Endodermal cell (in vitro differentiated cells): Measurements from ENCODE around the gene FRS2. TPM values are rescaled to one million over a fixed set of nuclear protein-coding genes. Genes with fewer than 3 reads are reported as not detected.
A peak's percentile ranks its signal among the peaks of the same experiment; 100 is the strongest.

ENCODE experiments used
- DNase-seq: peaks from one replicate; pipeline ENCODE4 v3.0.0-alpha.2; 2017
- H3K27ac ChIP-seq: 2 replicates; pipeline ENCODE4 v1.5.1; 2013; ENCODE audit warnings: mild to moderate bottlenecking, low read depth, low read length, moderate library complexity
- H3K27me3 ChIP-seq: 2 replicates; pipeline ENCODE4 v1.6.1; 2013; ENCODE audit warnings: mild to moderate bottlenecking, low read length, moderate library complexity; ENCODE audit not compliant: insufficient read depth, control insufficient read depth, poor library complexity, severe bottlenecking
- H3K36me3 ChIP-seq: 2 replicates; pipeline ENCODE4 v1.7.0; 2013; ENCODE audit warnings: mild to moderate bottlenecking, low read length, moderate library complexity; ENCODE audit not compliant: control insufficient read depth, insufficient read depth
- H3K4me1 ChIP-seq: one replicate; pipeline ENCODE4 v1.7.0; 2013; ENCODE audit warnings: low read length; ENCODE audit not compliant: control insufficient read depth, insufficient read depth
- H3K4me3 ChIP-seq: 2 replicates; pipeline ENCODE4 v1.5.1; 2013; ENCODE audit warnings: mild to moderate bottlenecking, low read length, moderate library complexity
- H3K9ac ChIP-seq: 2 replicates; pipeline ENCODE4 v1.6.1; 2013; ENCODE audit warnings: mild to moderate bottlenecking, low read length, moderate library complexity; ENCODE audit not compliant: poor library complexity, severe bottlenecking; ENCODE audit errors: extremely low read depth
- H3K9me3 ChIP-seq: 2 replicates; pipeline ENCODE4 v1.6.1; 2013; ENCODE audit warnings: mild to moderate bottlenecking, low read length, moderate library complexity; ENCODE audit not compliant: control insufficient read depth
- H3K27ac Mint-ChIP-seq: 2 replicates; pipeline ENCODE4 v1.8.0; 2020; ENCODE audit warnings: mixed read lengths
- H3K27me3 Mint-ChIP-seq: 2 replicates; pipeline ENCODE4 v1.8.0; 2021; ENCODE audit warnings: mild to moderate bottlenecking, mixed read lengths; ENCODE audit not compliant: insufficient read depth
- H3K36me3 Mint-ChIP-seq: 2 replicates; pipeline ENCODE4 v1.8.0; 2020; ENCODE audit warnings: low read depth, mixed read lengths
- H3K4me1 Mint-ChIP-seq: 2 replicates; pipeline ENCODE4 v1.8.0; 2020; ENCODE audit warnings: mixed read lengths
- H3K4me3 Mint-ChIP-seq: 2 replicates; pipeline ENCODE4 v1.8.0; 2020; ENCODE audit warnings: mild to moderate bottlenecking, moderate library complexity, mixed read lengths
- H3K9me3 Mint-ChIP-seq: 2 replicates; pipeline ENCODE4 v1.8.0; 2020; ENCODE audit warnings: mild to moderate bottlenecking, mixed read lengths
- WGBS, 2 experiments: methylation state at CpG; one replicate each; pipeline versions ENCODE4 v1.1.5 to v1.1.7; 2013; ENCODE audit warnings: missing lambda C conversion rate in 2 of 2, mixed read lengths in 1 of 2; ENCODE audit not compliant: insufficient coverage in 1 of 2, insufficient read length in 1 of 2; 5-methylcytosine and 5-hydroxymethylcytosine counted together
- total RNA-seq, 2 donors: library from RNA; stranded (reverse); fragmentation: NEBNext Ultra II Directional in 1 of 2; extraction: Animal tissue kit (Norgen Biotek cat#: 25700) in 1 of 2; gene quantifications; 2 replicates in 1 of 2; 3 replicates in 1 of 2; pipeline ENCODE4 v1.2.1, GENCODE V29; 2021
- TF ChIP-seq, protein P1 (sequence below): fragments of 200-600 bp; sonication (generic); conservative IDR thresholded peaks from 2 replicates; pipeline ENCODE4 v1.5.0; 2021; ENCODE audit warnings: antibody characterized with exemption, mild to moderate bottlenecking

FRS2 gene
- total RNA-seq, 2 donors from 2014 or later: 63.1 to 65.8 TPM

- no peak for DNase-seq
- H3K4me3 ChIP-seq: no peak overlapping the region
- Mint-ChIP-seq H3K27ac (no peak overlapping the region), H3K36me3 (peaks cover 16% of the 10 kb centered on the region), H3K4me3 (no peak overlapping the region), H3K27me3 (no peaks in the 10 kb centered on the region), H3K9me3 (no peaks in the 10 kb centered on the region), H3K4me1 (no peaks in the 10 kb centered on the region)
- H3K27ac ChIP-seq: no peak overlapping the region
- H3K9ac ChIP-seq: no peak overlapping the region
- TF ChIP-seq, protein P1, sequence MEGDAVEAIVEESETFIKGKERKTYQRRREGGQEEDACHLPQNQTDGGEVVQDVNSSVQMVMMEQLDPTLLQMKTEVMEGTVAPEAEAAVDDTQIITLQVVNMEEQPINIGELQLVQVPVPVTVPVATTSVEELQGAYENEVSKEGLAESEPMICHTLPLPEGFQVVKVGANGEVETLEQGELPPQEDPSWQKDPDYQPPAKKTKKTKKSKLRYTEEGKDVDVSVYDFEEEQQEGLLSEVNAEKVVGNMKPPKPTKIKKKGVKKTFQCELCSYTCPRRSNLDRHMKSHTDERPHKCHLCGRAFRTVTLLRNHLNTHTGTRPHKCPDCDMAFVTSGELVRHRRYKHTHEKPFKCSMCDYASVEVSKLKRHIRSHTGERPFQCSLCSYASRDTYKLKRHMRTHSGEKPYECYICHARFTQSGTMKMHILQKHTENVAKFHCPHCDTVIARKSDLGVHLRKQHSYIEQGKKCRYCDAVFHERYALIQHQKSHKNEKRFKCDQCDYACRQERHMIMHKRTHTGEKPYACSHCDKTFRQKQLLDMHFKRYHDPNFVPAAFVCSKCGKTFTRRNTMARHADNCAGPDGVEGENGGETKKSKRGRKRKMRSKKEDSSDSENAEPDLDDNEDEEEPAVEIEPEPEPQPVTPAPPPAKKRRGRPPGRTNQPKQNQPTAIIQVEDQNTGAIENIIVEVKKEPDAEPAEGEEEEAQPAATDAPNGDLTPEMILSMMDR: no peak
- no peaks in the 10 kb centered on the region for H3K4me1 ChIP-seq
- no peaks in the 10 kb centered on the region for H3K27me3 ChIP-seq
- WGBS, 2 experiments: 90 to 97% methylated on average over 5 of the region's 8 CpGs
- H3K36me3 ChIP-seq: peaks cover 21% of the 10 kb centered on the region
- H3K9me3 ChIP-seq: no peaks in the 10 kb centered on the region
Observed at GRCh38 chr12:69550569-69551350, 80.6 kb downstream of the FRS2 start.

- 80 to 100% methylated on average over 1 to 2 of the region's 2 CpGs for WGBS, 2 experiments
- no peak overlapping the region for H3K4me3 Mint-ChIP-seq
- Histone ChIP-seq H3K27ac (peak overlapping the region; percentile 25), H3K4me3 (no peak overlapping the region), H3K27me3 (no peaks in the 10 kb centered on the region), H3K9ac (no peak overlapping the region), H3K36me3 (peaks cover 15% of the 10 kb centered on the region), H3K9me3 (no peaks in the 10 kb centered on the region), H3K4me1 (no peaks in the 10 kb centered on the region)
- TF ChIP-seq, protein P1: no peak
- no peaks in the 10 kb centered on the region for H3K4me1 Mint-ChIP-seq
- H3K27ac Mint-ChIP-seq: peak overlapping the region; percentile 24
- no peaks in the 10 kb centered on the region for H3K9me3 Mint-ChIP-seq
- no peaks in the 10 kb centered on the region for H3K27me3 Mint-ChIP-seq
- peaks cover 13% of the 10 kb centered on the region for H3K36me3 Mint-ChIP-seq
- DNase-seq: no peak
Observed at GRCh38 chr12:69553628-69554248, 83.5 kb downstream of the FRS2 start.

DNA sequence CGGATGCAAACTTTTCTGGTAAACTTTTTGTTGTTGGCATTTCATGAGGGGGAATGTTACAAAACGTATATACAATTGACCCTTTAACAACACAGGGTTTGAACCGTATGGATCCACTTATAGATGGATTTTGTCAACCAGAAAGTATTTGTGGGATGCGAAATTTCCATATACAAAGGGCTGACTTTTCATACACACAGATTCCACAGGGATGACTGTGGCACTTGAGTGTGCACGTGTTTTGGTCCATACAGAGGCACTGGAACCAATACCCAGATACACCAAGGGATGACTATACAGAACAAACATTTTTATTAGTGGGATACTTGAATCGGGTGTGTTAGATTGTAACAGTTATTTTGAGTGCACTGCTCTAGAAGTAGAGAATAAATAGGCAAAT, 85.3 kb downstream of the FRS2 start:
- H3K9me3 ChIP-seq: no peaks in the 10 kb centered on the region
- DNase-seq: no peak
- no peaks in the 10 kb centered on the region for H3K27me3 Mint-ChIP-seq
- H3K27me3 ChIP-seq: no peaks in the 10 kb centered on the region
- 96 to 100% methylated on average over 1 to 5 of the region's 6 CpGs for WGBS, 2 experiments
- no peak overlapping the region for H3K4me3 Mint-ChIP-seq
- no peaks in the 10 kb centered on the region for H3K9me3 Mint-ChIP-seq
- no peak overlapping the region for H3K27ac Mint-ChIP-seq
- no peak overlapping the region for H3K27ac ChIP-seq
- no peak overlapping the region for H3K4me3 ChIP-seq
- peaks cover 13% of the 10 kb centered on the region for H3K36me3 Mint-ChIP-seq
- H3K4me1 Mint-ChIP-seq: no peaks in the 10 kb centered on the region
- TF ChIP-seq, protein P1: no peak
- H3K4me1 ChIP-seq: no peaks in the 10 kb centered on the region
- no peak overlapping the region for H3K9ac ChIP-seq
- peaks cover 15% of the 10 kb centered on the region for H3K36me3 ChIP-seq
